Uterus (tissue), 2 donors: ENCODE results near the gene AGBL4.

Source experiments
- POLR2A ChIP-seq, 2 donors: fragments of 450-650 bp; IDR thresholded peaks; one replicate each; pipeline ENCODE4 v1.6.1; 2016; ENCODE audit warnings: antibody characterized with exemption in 2 of 2, mild to moderate bottlenecking in 1 of 2, moderate library complexity in 1 of 2
- TF ChIP-seq, protein P1 (sequence below), 4 experiments: fragments of 200-600 bp in 2 of 4; fragments of 450-650 bp in 2 of 4; sonication (generic) in 2 of 4; IDR thresholded peaks; one replicate each; pipeline ENCODE4 v1.5.1; 2016 to 2019; ENCODE audit warnings: antibody characterized with exemption in 4 of 4, mild to moderate bottlenecking in 2 of 4, moderate library complexity in 1 of 4

DNA sequence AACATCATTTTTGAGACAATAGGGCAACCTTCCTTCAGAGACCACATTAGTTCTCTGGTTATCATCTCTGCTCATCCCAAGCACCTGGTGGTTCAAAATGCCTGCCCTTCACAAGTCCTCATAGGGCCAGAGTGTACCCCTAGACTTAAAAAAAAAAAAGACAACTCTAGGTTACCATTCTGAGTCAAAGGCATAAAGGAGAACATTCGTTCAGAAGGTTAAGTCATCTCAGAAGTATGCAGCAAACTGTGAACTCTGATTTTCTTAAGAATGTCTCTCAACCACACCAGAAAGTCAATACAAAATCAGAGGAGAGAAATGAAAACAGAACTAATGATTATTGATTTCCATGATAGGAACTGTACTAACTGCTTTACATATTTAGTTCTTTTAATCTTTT lies 1237.9 kb downstream of the AGBL4 start:
- TF ChIP-seq, protein P1, sequence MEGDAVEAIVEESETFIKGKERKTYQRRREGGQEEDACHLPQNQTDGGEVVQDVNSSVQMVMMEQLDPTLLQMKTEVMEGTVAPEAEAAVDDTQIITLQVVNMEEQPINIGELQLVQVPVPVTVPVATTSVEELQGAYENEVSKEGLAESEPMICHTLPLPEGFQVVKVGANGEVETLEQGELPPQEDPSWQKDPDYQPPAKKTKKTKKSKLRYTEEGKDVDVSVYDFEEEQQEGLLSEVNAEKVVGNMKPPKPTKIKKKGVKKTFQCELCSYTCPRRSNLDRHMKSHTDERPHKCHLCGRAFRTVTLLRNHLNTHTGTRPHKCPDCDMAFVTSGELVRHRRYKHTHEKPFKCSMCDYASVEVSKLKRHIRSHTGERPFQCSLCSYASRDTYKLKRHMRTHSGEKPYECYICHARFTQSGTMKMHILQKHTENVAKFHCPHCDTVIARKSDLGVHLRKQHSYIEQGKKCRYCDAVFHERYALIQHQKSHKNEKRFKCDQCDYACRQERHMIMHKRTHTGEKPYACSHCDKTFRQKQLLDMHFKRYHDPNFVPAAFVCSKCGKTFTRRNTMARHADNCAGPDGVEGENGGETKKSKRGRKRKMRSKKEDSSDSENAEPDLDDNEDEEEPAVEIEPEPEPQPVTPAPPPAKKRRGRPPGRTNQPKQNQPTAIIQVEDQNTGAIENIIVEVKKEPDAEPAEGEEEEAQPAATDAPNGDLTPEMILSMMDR (IDR thresholded peaks at IDR 0.05) = no peak
- TF ChIP-seq POLR2A (IDR thresholded peaks at IDR 0.05) = no peak
